Sigmoid colon (tissue), 7 donors: ENCODE data around the gene MAGI2. TPM values are rescaled to one million over a fixed set of nuclear protein-coding genes. Genes with fewer than 3 reads are reported as not detected.

ENCODE experiments used
- DNase-seq: peaks from one replicate; pipeline ENCODE4 v3.0.0-alpha.2; 2019
- H3K27ac ChIP-seq, 4 donors: fragments of 200-600 bp; sonication (generic); one replicate each; pipeline ENCODE4 v1.5.1; 2016 to 2019; ENCODE audit warnings: mild to moderate bottlenecking in 1 of 4
- H3K27me3 ChIP-seq, 3 donors: fragments of 200-600 bp; sonication (generic); one replicate each; pipeline ENCODE4 v1.5.1; 2019; ENCODE audit warnings: mild to moderate bottlenecking in 1 of 3
- H3K36me3 ChIP-seq, 4 donors: fragments of 200-600 bp; sonication (generic); one replicate each; pipeline ENCODE4 v1.5.1; 2016 to 2019
- H3K4me1 ChIP-seq, 4 donors: fragments of 200-600 bp; sonication (generic); one replicate each; pipeline ENCODE4 v1.5.1; 2017 to 2019
- H3K4me3 ChIP-seq, 4 donors: fragments of 200-600 bp; sonication (generic); one replicate each; pipeline ENCODE4 v1.5.1; 2017 to 2019; ENCODE audit warnings: mild to moderate bottlenecking in 2 of 4, moderate library complexity in 1 of 4
- H3K9me3 ChIP-seq, 4 donors: fragments of 200-600 bp in 3 of 4; sonication (generic) in 3 of 4; one replicate each; pipeline versions ENCODE4 v1.5.1 to v1.6.1; 2013 to 2019
- CTCF ChIP-seq, 4 experiments: fragments of 450-650 bp in 3 of 4; fragments of 200-600 bp in 1 of 4; IDR thresholded peaks; one replicate each; pipeline ENCODE4 v1.5.1; 2016 to 2019; ENCODE audit warnings: antibody characterized with exemption in 4 of 4, mild to moderate bottlenecking in 3 of 4, moderate library complexity in 2 of 4
- EP300 ChIP-seq, 4 donors: sonication (generic); formaldehyde crosslinking; IDR thresholded peaks; one replicate each; pipeline ENCODE4 v1.6.1; 2017; ENCODE audit warnings: antibody characterized with exemption in 4 of 4
- POLR2A ChIP-seq, 2 donors: fragments of 450-650 bp; IDR thresholded peaks; one replicate each; pipeline ENCODE4 v1.6.1; 2016; ENCODE audit warnings: antibody characterized with exemption in 2 of 2, mild to moderate bottlenecking in 2 of 2, moderate library complexity in 2 of 2
- POLR2AphosphoS5 ChIP-seq, 4 donors: sonication (generic); formaldehyde crosslinking; IDR thresholded peaks; one replicate each; pipeline ENCODE4 v1.6.1; 2017; ENCODE audit warnings: antibody characterized with exemption in 4 of 4
- WGBS, 2 donors: extraction: QIAGEN DNeasy Blood & Tissue Kit; methylation state at CpG; one replicate each; pipeline ENCODE4 v1.1.7; 2013; 5-methylcytosine and 5-hydroxymethylcytosine counted together
- intact Hi-C: fragments of 100-400 bp; cut with DNase I; formaldehyde crosslinking; loops from one replicate; pipeline ENCODE4 v1.15.1; 2023
- polyA plus RNA-seq, 3 donors: library from polyadenylated mRNA; stranded (reverse); fragments of 200-250 nt; gene quantifications; one replicate each; pipeline ENCODE4 v1.2.3, GENCODE V29; 2013
- total RNA-seq, 4 donors: library from RNA; depleted of rRNA; stranded (reverse); fragments of >200 nt; gene quantifications; one replicate each; pipeline ENCODE4 v1.1.0, GENCODE V29; 2016
- donor health status: healthy with polysubstance abuse.
- donor health status: Bipolar disorder and iron deficiency.
- donor health status: healthy.

The MAGI2 gene
- total and polyA plus RNA-seq, 7 donors: 0.69 to 26.9 (median 14.7) TPM

GRCh38 chr7:78714356-78714755, 739.1 kb downstream of the MAGI2 start:
- Histone ChIP-seq H3K4me3 (no peak overlapping the region), H3K4me1 (no peaks in the 10 kb centered on the region), H3K9me3 (no peaks in the 10 kb centered on the region), H3K36me3 (no peaks in the 10 kb centered on the region), H3K27me3 (no peaks in the 10 kb centered on the region), H3K27ac (no peak overlapping the region)
- intact Hi-C loops: no loop called here
- no peak for DNase-seq
- 64 to 74% methylated on average over 4 of the region's 4 CpGs for WGBS, 2 donors
- TF ChIP-seq POLR2AphosphoS5 (IDR thresholded peaks at IDR 0.05): no peak
- no peak for TF ChIP-seq CTCF (IDR thresholded peaks at IDR 0.05)

GRCh38 chr7:78712111-78712510, 741.4 kb downstream of the MAGI2 start:
- Histone ChIP-seq H3K27me3 (no peaks in the 10 kb centered on the region), H3K4me1 (no peaks in the 10 kb centered on the region), H3K27ac (no peak overlapping the region), H3K9me3 (no peaks in the 10 kb centered on the region), H3K36me3 (no peaks in the 10 kb centered on the region), H3K4me3 (no peak overlapping the region)
- WGBS, 2 donors: 84 to 86% methylated on average over 3 of the region's 3 CpGs
- TF ChIP-seq POLR2A (IDR thresholded peaks at IDR 0.05) (no peak), POLR2AphosphoS5 (IDR thresholded peaks at IDR 0.05) (no peak), CTCF (IDR thresholded peaks at IDR 0.05) (no peak), EP300 (IDR thresholded peaks at IDR 0.05) (no peak)
- intact Hi-C loops: no loop called here
- DNase-seq: no peak

GRCh38 chr7:78709658-78710057, 743.8 kb downstream of the MAGI2 start:
- Histone ChIP-seq H3K36me3 (no peaks in the 10 kb centered on the region), H3K27ac (no peak overlapping the region), H3K9me3 (no peaks in the 10 kb centered on the region), H3K4me1 (no peaks in the 10 kb centered on the region), H3K27me3 (no peaks in the 10 kb centered on the region), H3K4me3 (no peak overlapping the region)
- TF ChIP-seq EP300 (IDR thresholded peaks at IDR 0.05) (no peak), POLR2A (IDR thresholded peaks at IDR 0.05) (no peak), CTCF (IDR thresholded peaks at IDR 0.05) (no peak)
- intact Hi-C loops: no loop called here
- 83 to 89% methylated on average over 1 of the region's 1 CpG for WGBS, 2 donors
- no peak for DNase-seq

GRCh38 chr7:78704504-78704903, 749.0 kb downstream of the MAGI2 start:
- peaks cover 0 to 3% (median 0%) of the 10 kb centered on the region in 4 donors for H3K9me3 ChIP-seq
- peaks cover 0 to 17% (median 9%) of the 10 kb centered on the region in 4 donors for H3K4me1 ChIP-seq
- H3K4me3 ChIP-seq: no peak overlapping the region
- WGBS, 2 donors: 79 to 87% methylated on average over 3 of the region's 3 CpGs
- no peak for DNase-seq
- no peak overlapping the region for H3K27ac ChIP-seq
- intact Hi-C loops: no loop called here
- H3K27me3 ChIP-seq: no peaks in the 10 kb centered on the region
- H3K36me3 ChIP-seq: no peaks in the 10 kb centered on the region
- TF ChIP-seq CTCF (IDR thresholded peaks at IDR 0.05) (no peak), POLR2A (IDR thresholded peaks at IDR 0.05) (no peak), POLR2AphosphoS5 (IDR thresholded peaks at IDR 0.05) (no peak), EP300 (IDR thresholded peaks at IDR 0.05) (no peak)

- TF ChIP-seq CTCF (IDR thresholded peaks at IDR 0.05) (no peak), POLR2A (IDR thresholded peaks at IDR 0.05) (no peak), EP300 (IDR thresholded peaks at IDR 0.05) (no peak), POLR2AphosphoS5 (IDR thresholded peaks at IDR 0.05) (no peak)
- WGBS, 2 donors: 80 to 90% methylated on average over 2 of the region's 2 CpGs
- no peaks in the 10 kb centered on the region for H3K36me3 ChIP-seq
- no peak overlapping the region for H3K4me3 ChIP-seq
- peaks cover 0 to 17% (median 9%) of the 10 kb centered on the region in 4 donors for H3K4me1 ChIP-seq
- H3K27me3 ChIP-seq: no peaks in the 10 kb centered on the region
- intact Hi-C loops: no loop called here
- H3K27ac ChIP-seq: peak overlapping the region in 1 of 4 donors; percentile 1
- peaks cover 0 to 3% (median 0%) of the 10 kb centered on the region in 4 donors for H3K9me3 ChIP-seq
- no peak for DNase-seq
Observed at GRCh38 chr7:78703391-78703790, 750.1 kb downstream of the MAGI2 start.
